ENCODE results near the gene SH3BGRL3. TPM values are rescaled to one million over a fixed set of nuclear protein-coding genes. Genes with fewer than 3 reads are reported as not detected.

SH3BGRL3 gene
- total RNA-seq, 1 donor from 2014 or later, result 324 TPM

DNA sequence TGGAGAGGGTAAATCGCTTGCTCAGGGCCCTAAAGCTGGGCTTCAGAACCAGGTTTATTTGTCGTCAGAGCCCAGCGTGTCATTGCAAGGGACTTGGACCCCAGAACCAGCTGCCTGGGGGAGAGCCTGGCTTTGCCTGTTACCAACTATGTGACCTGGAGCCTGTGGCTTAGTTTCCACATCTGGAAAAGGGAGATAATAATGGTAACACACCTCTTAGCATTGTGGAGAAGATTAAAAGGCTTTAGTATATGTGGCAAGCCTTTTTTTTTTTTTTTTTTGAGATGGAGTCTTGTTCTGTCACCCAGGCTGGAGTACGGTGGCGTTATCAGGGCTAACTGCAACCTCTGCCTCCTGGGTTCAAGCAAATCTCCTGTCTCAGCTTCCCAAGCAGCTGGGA lies 50.4 kb downstream of the SH3BGRL3 start:
- Histone ChIP-seq H3K36me3 (ENCODE audit: insufficient read depth, low read length) (no peaks in the 10 kb centered on the region), H3K79me2 (ENCODE audit: insufficient read depth, low read length) (no peaks in the 10 kb centered on the region), H3K4me3 (ENCODE audit: insufficient read depth, low read depth, low read length) (no peak overlapping the region), H3K27ac (ENCODE audit: low read depth, low read length) (no peak overlapping the region), H4K20me1 (ENCODE audit: insufficient read depth, low read length) (no peaks in the 10 kb centered on the region), H3K9ac (ENCODE audit: low read length) (no peak overlapping the region), H3K27me3 (ENCODE audit: insufficient read depth, low read length) (no peaks in the 10 kb centered on the region), H3K4me1 (ENCODE audit: insufficient read depth, low read length) (peaks cover 5% of the 10 kb centered on the region), H3K4me2 (ENCODE audit: low read length) (no peak overlapping the region), H3K9me3 (ENCODE audit: insufficient read depth, low read depth, low read length) (no peaks in the 10 kb centered on the region), H2AFZ (ENCODE audit: low read depth, low read length) (no peak overlapping the region)
- Mint-ChIP-seq H3K4me3 (ENCODE audit: unreplicated experiment) (no peak overlapping the region), H3K36me3 (ENCODE audit: low read depth, unreplicated experiment) (no peaks in the 10 kb centered on the region), H3K4me1 (ENCODE audit: low read depth, unreplicated experiment) (no peaks in the 10 kb centered on the region), H3K27me3 (ENCODE audit: low read depth, unreplicated experiment) (no peaks in the 10 kb centered on the region), H3K9me3 (ENCODE audit: unreplicated experiment) (no peaks in the 10 kb centered on the region), H3K27ac (ENCODE audit: unreplicated experiment) (no peak overlapping the region)
- no peak for FAIRE-seq
- TF ChIP-seq EZH2 (IDR thresholded peaks at IDR 0.05; ENCODE audit: insufficient read depth, low read length), result no peak
- TF ChIP-seq, protein P1, sequence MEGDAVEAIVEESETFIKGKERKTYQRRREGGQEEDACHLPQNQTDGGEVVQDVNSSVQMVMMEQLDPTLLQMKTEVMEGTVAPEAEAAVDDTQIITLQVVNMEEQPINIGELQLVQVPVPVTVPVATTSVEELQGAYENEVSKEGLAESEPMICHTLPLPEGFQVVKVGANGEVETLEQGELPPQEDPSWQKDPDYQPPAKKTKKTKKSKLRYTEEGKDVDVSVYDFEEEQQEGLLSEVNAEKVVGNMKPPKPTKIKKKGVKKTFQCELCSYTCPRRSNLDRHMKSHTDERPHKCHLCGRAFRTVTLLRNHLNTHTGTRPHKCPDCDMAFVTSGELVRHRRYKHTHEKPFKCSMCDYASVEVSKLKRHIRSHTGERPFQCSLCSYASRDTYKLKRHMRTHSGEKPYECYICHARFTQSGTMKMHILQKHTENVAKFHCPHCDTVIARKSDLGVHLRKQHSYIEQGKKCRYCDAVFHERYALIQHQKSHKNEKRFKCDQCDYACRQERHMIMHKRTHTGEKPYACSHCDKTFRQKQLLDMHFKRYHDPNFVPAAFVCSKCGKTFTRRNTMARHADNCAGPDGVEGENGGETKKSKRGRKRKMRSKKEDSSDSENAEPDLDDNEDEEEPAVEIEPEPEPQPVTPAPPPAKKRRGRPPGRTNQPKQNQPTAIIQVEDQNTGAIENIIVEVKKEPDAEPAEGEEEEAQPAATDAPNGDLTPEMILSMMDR (IDR thresholded peaks at IDR 0.05; ENCODE audit: insufficient read depth, low read depth, low read length), result no peak
- no peak for DNase-seq (ENCODE audit: low read depth)

Other genes with a start within 250 kb of the SH3BGRL3 start
- not detected in 2 replicates for gene SLC30A2, start 234.0 kb upstream of the SH3BGRL3 start, total RNA-seq
- not detected in 2 replicates for gene TRIM63, start 212.5 kb upstream of the SH3BGRL3 start, total RNA-seq
- gene PDIK1L, start 168.3 kb upstream of the SH3BGRL3 start, total RNA-seq, result 3.1 and 3.4 TPM in 2 replicates
- gene FAM110D, start 121.0 kb upstream of the SH3BGRL3 start, total RNA-seq, result 0.70 and 0.77 TPM in 2 replicates
- not detected in 2 replicates for gene C1orf232, start 111.1 kb upstream of the SH3BGRL3 start, total RNA-seq
- gene ZNF593, start 110.2 kb upstream of the SH3BGRL3 start, total RNA-seq, result 34.4 and 37.6 TPM in 2 replicates
- gene ZNF593OS, start 108.3 kb upstream of the SH3BGRL3 start, total RNA-seq, result not detected in 2 replicates
- 4.2 and 5.0 TPM in 2 replicates for gene CNKSR1, start 102.6 kb upstream of the SH3BGRL3 start, total RNA-seq
- gene CATSPER4, start 89.5 kb upstream of the SH3BGRL3 start, total RNA-seq, result not detected in 2 replicates
- 10.2 and 10.5 TPM in 2 replicates for gene CEP85, start 45.9 kb upstream of the SH3BGRL3 start, total RNA-seq
- gene UBXN11, start 26.6 kb downstream of the SH3BGRL3 start, total RNA-seq, result 12.8 and 13.7 TPM in 2 replicates
- 1.9 TPM in 1 of 2 replicates, not detected in the other for gene CD52, start 37.9 kb downstream of the SH3BGRL3 start, total RNA-seq
- 1.8 and 5.3 TPM in 2 replicates for gene CRYBG2, start 74.0 kb downstream of the SH3BGRL3 start, total RNA-seq
- not detected in 2 replicates for gene ZNF683, start 92.7 kb downstream of the SH3BGRL3 start, total RNA-seq
- 16.7 and 43.7 TPM in 2 replicates for gene LIN28A, start 130.7 kb downstream of the SH3BGRL3 start, total RNA-seq
- gene DHDDS, start 152.2 kb downstream of the SH3BGRL3 start, total RNA-seq, result 87.2 and 94.4 TPM in 2 replicates
- 111 and 124 TPM in 2 replicates for gene HMGN2, start 192.4 kb downstream of the SH3BGRL3 start, total RNA-seq
- 8.8 and 11.8 TPM in 2 replicates for gene RPS6KA1, start 249.7 kb downstream of the SH3BGRL3 start, total RNA-seq

Measured in astrocyte (in vitro differentiated cells and primary cell).